Measurements from ENCODE around the gene CFAP52. TPM values are rescaled to one million over a fixed set of nuclear protein-coding genes. Genes with fewer than 3 reads are reported as not detected.

Gene CFAP52
- total and polyA plus RNA-seq, 2 of the 8 experiments (the other 6 are each of a cell fraction or from before 2014, with no cell fraction given): 0.11 TPM; not detected in 1

DNA sequence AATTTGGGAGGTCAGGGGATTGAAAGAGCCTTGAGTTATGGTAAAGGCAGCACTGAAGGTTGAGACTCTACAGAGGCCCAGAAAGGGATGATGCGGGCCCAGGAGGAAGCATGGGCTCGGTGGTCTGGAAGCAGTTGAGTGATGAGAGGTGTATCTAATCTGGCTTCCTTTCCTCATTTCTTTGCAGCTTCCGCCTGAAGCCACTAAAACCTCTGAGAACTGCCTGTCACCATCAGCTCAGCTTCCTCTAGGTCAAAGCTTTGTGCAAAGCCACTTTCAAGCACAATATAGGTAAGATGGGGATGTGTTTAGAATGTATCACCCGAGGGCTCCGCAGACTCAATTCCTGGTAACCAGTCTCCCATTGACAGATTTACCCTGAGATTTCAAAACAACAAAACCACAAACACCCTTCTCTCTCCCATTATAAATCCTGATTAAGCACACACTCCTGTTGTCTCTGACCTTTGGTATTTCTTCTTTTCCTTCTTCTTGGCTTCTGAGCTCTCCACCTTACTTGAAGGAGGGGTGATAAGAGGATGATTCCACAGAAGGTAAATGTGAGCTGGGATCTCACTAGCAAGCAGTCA is 90.1 kb downstream of the CFAP52 start:
- H2BK20ac ChIP-seq (ENCODE audit: low read length): no peak overlapping the region
- H4K5ac ChIP-seq (ENCODE audit: insufficient read length, low read depth, low read length): no peak overlapping the region
- H3K79me2 ChIP-seq (ENCODE audit: control insufficient read depth in 1 of 2, insufficient read depth in 2 of 2, low read length in 2 of 2): no peaks in the 10 kb centered on the region
- H3K4me3 ChIP-seq (ENCODE audit: extremely low read depth in 1 of 4, insufficient read depth in 2 of 4, low read depth in 3 of 4, low read length in 4 of 4): no peak overlapping the region
- no peak overlapping the region for H2AK5ac ChIP-seq (ENCODE audit: low read depth, low read length)
- H4K20me1 ChIP-seq (replicated peaks in 1 of 2; ENCODE audit: control insufficient read depth in 1 of 2, insufficient read depth in 2 of 2, low read length in 2 of 2): no peaks in the 10 kb centered on the region
- peaks cover 0 to 5% (median under 1%) of the 10 kb centered on the region in 4 experiments; a peak in 3 of 7 replicates for H3K4me1 ChIP-seq (replicated peaks in 1 of 4; ENCODE audit: control insufficient read depth in 3 of 4, insufficient read depth in 4 of 4, low read length in 3 of 4)
- FAIRE-seq: no peak
- H3K9me3 ChIP-seq (ENCODE audit: insufficient read depth in 2 of 2, low read depth in 1 of 2, low read length in 1 of 2): no peaks in the 10 kb centered on the region
- H3K4me2 ChIP-seq (ENCODE audit: insufficient read depth in 1 of 2, low read depth in 2 of 2, low read length in 2 of 2): no peak overlapping the region
- ChIA-PET CTCF (ENCODE audit: partially characterized antibody) (interaction anchor here (1.2 to 2.3 kb wide), 3 partner anchors 10 to 89 kb away, joined by 4 to 10 read pairs (median 8); no protein-coding TSS in a partner anchor), POLR2A (ENCODE audit: partially characterized antibody) (interaction anchor here (1.4 to 1.8 kb wide), 2 partner anchors 18 to 20 kb away, joined by 4 to 6 read pairs; partner anchors contain the start of gene USP43)
- no peak overlapping the region for H2AFZ ChIP-seq (ENCODE audit: low read length)
- H3K27me3 ChIP-seq (replicated peaks in 1 of 4; ENCODE audit: control insufficient read depth in 3 of 4, extremely low read depth in 1 of 4, insufficient read depth in 3 of 4, low read length in 3 of 4): no peaks in the 10 kb centered on the region
- no peak for DNase-seq (ENCODE audit: low read depth in 1 of 2, low spot score in 2 of 2)
- H2BK120ac ChIP-seq (replicated peaks; ENCODE audit: low read depth, low read length): no peak overlapping the region
- H2BK5ac ChIP-seq (ENCODE audit: low read depth, low read length): no peak overlapping the region
- no peak overlapping the region for H3K9ac ChIP-seq (replicated peaks in 1 of 4; ENCODE audit: extremely low read depth in 1 of 4, low read depth in 3 of 4, low read length in 3 of 4)
- H3K4ac ChIP-seq (replicated peaks; ENCODE audit: insufficient read length, low read depth, low read length): no peak overlapping the region
- H4K8ac ChIP-seq (ENCODE audit: extremely low read depth, insufficient read depth, low read length): no peak overlapping the region
- H3K36me3 ChIP-seq (ENCODE audit: control insufficient read depth in 2 of 4, insufficient read depth in 4 of 4, low read length in 3 of 4): no peaks in the 10 kb centered on the region; a peak in 1 of 8 replicates
- H4K91ac ChIP-seq (replicated peaks; ENCODE audit: insufficient read length, low read length): no peak overlapping the region
- no peaks in the 10 kb centered on the region for H3K23me2 ChIP-seq (ENCODE audit: low read depth, low read length)
- no peaks in the 10 kb centered on the region for H3K79me1 ChIP-seq (ENCODE audit: low read depth, low read length)
- H3K27ac ChIP-seq (ENCODE audit: low read depth, low read length): no peak overlapping the region
- WGBS, 2 experiments (ENCODE audit: extremely low coverage in 1 of 2, insufficient coverage in 1 of 2, insufficient read length in 1 of 2, insufficient replicate concordance in 2 of 2, low coverage in 1 of 2, low lambda C conversion rate in 2 of 2, missing lambda C conversion rate in 1 of 2): 90% methylated on average over 5 of the region's 5 CpGs; no CpG with 5 or more reads in 1 of the 2 experiments
- no peak overlapping the region for H3K56ac ChIP-seq (replicated peaks; ENCODE audit: insufficient read length, low read depth, low read length)
- H3K14ac ChIP-seq (ENCODE audit: insufficient read length): no peak overlapping the region
- no peak overlapping the region for H3K18ac ChIP-seq (ENCODE audit: extremely low read depth, low read length)
- no peak overlapping the region for H3K23ac ChIP-seq (ENCODE audit: insufficient read length)
- no peak overlapping the region for H2BK12ac ChIP-seq (ENCODE audit: low read depth, low read length)
- no peak overlapping the region for H2BK15ac ChIP-seq (ENCODE audit: low read length)

All from H1 (cell line).